Measurements from ENCODE around the gene YJU2.

The YJU2 gene

GRCh38 chr19:4310247-4311121 lies 63.6 kb downstream of the YJU2 start:
- no peak overlapping the region for H3K4me2 ChIP-seq (ENCODE audit: low read depth, low read length, poor library complexity, severe bottlenecking)
- H3F3A ChIP-seq (ENCODE audit: low read depth) = no peaks in the 10 kb centered on the region
- no peaks in the 10 kb centered on the region for H3K9me2 ChIP-seq (replicated peaks; ENCODE audit: low read depth, low read length)
- no peaks in the 10 kb centered on the region for H3K27me3 ChIP-seq (ENCODE audit: insufficient read depth, low read length, poor library complexity, severe bottlenecking)
- no peaks in the 10 kb centered on the region for H3K36me3 ChIP-seq (ENCODE audit: insufficient read depth, low read length)
- no peaks in the 10 kb centered on the region for H4K20me1 ChIP-seq (ENCODE audit: insufficient read depth, low read length, poor library complexity, severe bottlenecking)
- H3K79me2 ChIP-seq (ENCODE audit: insufficient read depth, low read length) = no peaks in the 10 kb centered on the region
- no peak overlapping the region for H2AFZ ChIP-seq (ENCODE audit: low read length)
- H3K9ac ChIP-seq (ENCODE audit: low read depth, low read length, poor library complexity, severe bottlenecking) = no peak overlapping the region
- TF ChIP-seq EZH2phosphoT487 (IDR thresholded peaks at IDR 0.05; ENCODE audit: borderline replicate concordance) = no peak
- TF ChIP-seq, protein P1, sequence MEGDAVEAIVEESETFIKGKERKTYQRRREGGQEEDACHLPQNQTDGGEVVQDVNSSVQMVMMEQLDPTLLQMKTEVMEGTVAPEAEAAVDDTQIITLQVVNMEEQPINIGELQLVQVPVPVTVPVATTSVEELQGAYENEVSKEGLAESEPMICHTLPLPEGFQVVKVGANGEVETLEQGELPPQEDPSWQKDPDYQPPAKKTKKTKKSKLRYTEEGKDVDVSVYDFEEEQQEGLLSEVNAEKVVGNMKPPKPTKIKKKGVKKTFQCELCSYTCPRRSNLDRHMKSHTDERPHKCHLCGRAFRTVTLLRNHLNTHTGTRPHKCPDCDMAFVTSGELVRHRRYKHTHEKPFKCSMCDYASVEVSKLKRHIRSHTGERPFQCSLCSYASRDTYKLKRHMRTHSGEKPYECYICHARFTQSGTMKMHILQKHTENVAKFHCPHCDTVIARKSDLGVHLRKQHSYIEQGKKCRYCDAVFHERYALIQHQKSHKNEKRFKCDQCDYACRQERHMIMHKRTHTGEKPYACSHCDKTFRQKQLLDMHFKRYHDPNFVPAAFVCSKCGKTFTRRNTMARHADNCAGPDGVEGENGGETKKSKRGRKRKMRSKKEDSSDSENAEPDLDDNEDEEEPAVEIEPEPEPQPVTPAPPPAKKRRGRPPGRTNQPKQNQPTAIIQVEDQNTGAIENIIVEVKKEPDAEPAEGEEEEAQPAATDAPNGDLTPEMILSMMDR (conservative IDR thresholded peaks at IDR 0.05; ENCODE audit: low read length) = no peak
- H3K4me3 ChIP-seq (ENCODE audit: low read length, poor library complexity, severe bottlenecking) = no peak overlapping the region
- H3K4me1 ChIP-seq (ENCODE audit: insufficient read depth, low read length, poor library complexity, severe bottlenecking) = no peaks in the 10 kb centered on the region
- H3K9me3 ChIP-seq (ENCODE audit: insufficient read depth, low read depth, low read length) = no peaks in the 10 kb centered on the region

GRCh38 chr19:4313847-4314490 lies 67.1 kb downstream of the YJU2 start:
- H3K4me3 ChIP-seq (ENCODE audit: low read length, poor library complexity, severe bottlenecking) = no peak overlapping the region
- no peaks in the 10 kb centered on the region for H3K4me1 ChIP-seq (ENCODE audit: insufficient read depth, low read length, poor library complexity, severe bottlenecking)
- H3K4me2 ChIP-seq (ENCODE audit: low read depth, low read length, poor library complexity, severe bottlenecking) = no peak overlapping the region
- H4K20me1 ChIP-seq (ENCODE audit: insufficient read depth, low read length, poor library complexity, severe bottlenecking) = no peaks in the 10 kb centered on the region
- H3K9me3 ChIP-seq (ENCODE audit: insufficient read depth, low read depth, low read length) = no peaks in the 10 kb centered on the region
- no peak for TF ChIP-seq EZH2phosphoT487 (IDR thresholded peaks at IDR 0.05; ENCODE audit: borderline replicate concordance)
- TF ChIP-seq, protein P1 (conservative IDR thresholded peaks at IDR 0.05; ENCODE audit: low read length) = no peak
- no peaks in the 10 kb centered on the region for H3K36me3 ChIP-seq (ENCODE audit: insufficient read depth, low read length)
- H3K79me2 ChIP-seq (ENCODE audit: insufficient read depth, low read length) = no peaks in the 10 kb centered on the region
- no peak overlapping the region for H3K9ac ChIP-seq (ENCODE audit: low read depth, low read length, poor library complexity, severe bottlenecking)
- no peaks in the 10 kb centered on the region for H3K9me2 ChIP-seq (replicated peaks; ENCODE audit: low read depth, low read length)
- H2AFZ ChIP-seq (ENCODE audit: low read length) = no peak overlapping the region
- no peaks in the 10 kb centered on the region for H3K27me3 ChIP-seq (ENCODE audit: insufficient read depth, low read length, poor library complexity, severe bottlenecking)
- H3F3A ChIP-seq (ENCODE audit: low read depth) = no peaks in the 10 kb centered on the region

GRCh38 chr19:4316956-4317355 lies 70.1 kb downstream of the YJU2 start:
- H3K36me3 ChIP-seq (ENCODE audit: insufficient read depth, low read length) = no peaks in the 10 kb centered on the region

More at GRCh38 chr19:4316956-4317355, 70.1 kb downstream of the YJU2 start:
- no peaks in the 10 kb centered on the region for H3F3A ChIP-seq (ENCODE audit: low read depth)
- no peak overlapping the region for H3K9ac ChIP-seq (ENCODE audit: low read depth, low read length, poor library complexity, severe bottlenecking)
- H3K4me2 ChIP-seq (ENCODE audit: low read depth, low read length, poor library complexity, severe bottlenecking) = no peak overlapping the region
- H3K4me3 ChIP-seq (ENCODE audit: low read length, poor library complexity, severe bottlenecking) = no peak overlapping the region
- H3K4me1 ChIP-seq (ENCODE audit: insufficient read depth, low read length, poor library complexity, severe bottlenecking) = no peaks in the 10 kb centered on the region
- no peaks in the 10 kb centered on the region for H3K9me2 ChIP-seq (replicated peaks; ENCODE audit: low read depth, low read length)
- H3K27me3 ChIP-seq (ENCODE audit: insufficient read depth, low read length, poor library complexity, severe bottlenecking) = no peaks in the 10 kb centered on the region
- H3K9me3 ChIP-seq (ENCODE audit: insufficient read depth, low read depth, low read length) = no peaks in the 10 kb centered on the region; the same call in 1 of the 2 replicates
- no peaks in the 10 kb centered on the region for H4K20me1 ChIP-seq (ENCODE audit: insufficient read depth, low read length, poor library complexity, severe bottlenecking)
- H2AFZ ChIP-seq (ENCODE audit: low read length) = no peak overlapping the region
- no peak for TF ChIP-seq EZH2phosphoT487 (IDR thresholded peaks at IDR 0.05; ENCODE audit: borderline replicate concordance)
- TF ChIP-seq, protein P1 (conservative IDR thresholded peaks at IDR 0.05; ENCODE audit: low read length) = no peak
- no peaks in the 10 kb centered on the region for H3K79me2 ChIP-seq (ENCODE audit: insufficient read depth, low read length)
